GM18508 (cell line): ENCODE data around the gene C1orf50.
"Not testable (repeated sequence)": the region's sequence is repeated elsewhere in the genome, so short reads cannot be mapped to it uniquely, and the experiment has no call there.

Experiments used
- ATAC-seq: cut with Tn5 transposase; IDR thresholded peaks from one replicate; pipeline ENCODE4 v1.9.1; 2021; ENCODE audit warnings: moderate number of reproducible peaks; ENCODE audit not compliant: insufficient read depth, unreplicated experiment

C1orf50 gene

DNA sequence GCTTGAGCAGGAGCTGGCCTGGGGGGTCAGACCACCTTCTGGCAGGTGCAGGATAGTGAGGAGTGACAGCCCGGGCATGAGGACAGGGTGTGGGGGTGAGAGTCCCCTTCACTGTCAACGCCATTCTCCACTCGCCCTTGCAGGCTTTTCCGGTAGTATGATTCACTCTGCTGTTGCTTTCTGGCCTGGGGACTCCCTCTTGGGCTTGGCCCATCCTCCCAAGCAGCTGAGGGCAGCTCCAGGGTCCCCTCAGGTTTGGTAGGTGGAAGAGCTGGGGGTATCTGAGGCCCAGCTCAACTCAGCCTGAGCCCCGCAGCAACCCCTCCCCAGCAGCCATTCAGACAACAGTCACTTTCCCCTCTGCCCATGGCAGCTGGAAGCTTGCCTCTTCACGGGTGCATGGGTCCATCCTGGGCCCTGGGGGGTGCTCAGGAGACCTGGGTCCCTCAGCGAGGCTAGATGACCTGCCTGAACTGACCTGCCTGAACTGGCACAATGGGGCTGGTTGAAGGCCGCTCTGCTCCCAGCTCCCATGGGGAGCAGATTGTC, 28.3 kb upstream of the C1orf50 start:
- no peak for ATAC-seq

DNA sequence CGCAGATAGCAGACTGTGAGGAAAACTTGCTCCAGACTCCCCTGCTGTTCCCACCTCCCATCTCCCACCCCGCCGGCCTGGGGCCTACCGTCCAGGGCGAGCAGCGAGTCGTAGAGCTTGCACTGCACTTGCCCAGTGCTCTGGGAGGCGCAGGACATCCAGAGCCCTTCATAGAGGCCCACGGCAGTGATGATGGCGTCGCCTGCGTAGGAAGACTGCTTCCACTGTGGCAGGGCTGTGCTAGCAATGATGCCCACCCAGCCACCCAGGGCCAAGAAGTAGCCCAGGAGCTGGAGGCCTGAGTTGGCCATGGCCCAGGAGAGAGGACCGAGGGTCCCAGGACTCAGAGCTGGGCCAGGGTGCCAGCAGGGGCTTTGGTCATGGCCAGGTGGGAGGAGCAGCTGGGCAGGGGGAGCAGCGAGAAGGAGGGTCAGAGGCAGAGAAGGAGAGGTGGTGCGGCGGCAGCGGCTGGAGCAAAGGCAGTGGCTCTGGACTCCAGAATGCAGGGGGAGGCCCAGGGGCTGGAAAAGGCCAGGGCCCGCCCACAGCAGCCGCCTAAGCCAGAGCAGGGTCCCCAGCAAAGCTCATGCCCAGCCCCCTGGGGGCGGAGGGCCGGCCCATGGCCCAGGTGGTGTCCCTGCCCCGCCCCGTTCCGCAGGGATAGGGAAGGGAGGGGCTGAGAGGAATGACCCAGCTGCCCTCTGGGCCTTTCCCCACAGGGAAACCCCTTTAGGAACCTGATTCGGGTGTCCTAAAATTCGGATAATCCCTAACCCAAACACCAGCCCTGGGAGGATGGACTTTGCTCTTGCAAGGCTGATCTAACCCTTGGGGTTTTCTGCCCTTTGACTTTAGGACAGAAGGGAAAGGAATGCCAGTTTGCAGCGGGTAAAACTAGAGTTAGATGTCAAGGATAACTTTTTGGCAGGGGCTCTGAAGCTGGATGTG, 27.0 kb upstream of the C1orf50 start, which contains the start of gene CLDN19:
CLDN19 (minus strand) TSS at position 484 of the 948 bp plus-strand sequence; CDS start at position 311, 173 bp downstream.
- no peak for ATAC-seq

DNA sequence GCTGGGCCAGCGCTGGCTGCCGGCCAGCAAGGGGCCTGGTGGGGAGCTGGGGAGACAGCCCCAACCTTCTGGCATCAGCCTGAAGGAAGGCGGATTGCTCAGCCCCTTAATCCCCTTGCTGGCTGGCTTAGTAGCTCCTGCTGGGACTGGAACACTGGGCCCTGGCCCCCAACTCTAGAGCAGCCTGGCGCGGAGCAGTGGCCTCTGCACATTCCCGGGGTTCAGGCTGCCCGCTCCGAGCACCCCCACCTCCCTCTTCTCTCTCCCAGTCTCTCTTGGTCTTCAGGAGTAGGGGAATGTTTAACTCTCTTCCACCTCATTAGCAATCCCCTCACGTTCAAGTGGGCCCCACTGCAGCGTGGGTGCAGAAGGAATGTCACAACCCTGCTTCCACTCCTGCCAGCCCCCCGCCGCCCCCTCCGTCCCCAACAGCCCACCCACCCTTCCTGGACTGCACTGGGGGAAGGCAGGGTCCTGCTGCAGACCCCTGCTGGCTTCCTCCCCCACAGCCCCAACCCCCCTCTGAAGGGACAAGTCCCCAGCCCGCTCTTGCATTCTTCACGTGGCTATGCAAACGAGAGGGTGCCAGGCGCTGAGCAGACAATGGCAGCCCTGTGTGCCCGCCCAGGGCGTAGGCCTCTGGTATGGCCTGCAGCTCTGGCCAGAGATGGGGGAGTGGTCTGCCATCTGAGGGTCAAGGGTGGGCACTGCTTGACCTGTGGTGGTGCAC, 26.0 kb upstream of the C1orf50 start:
- no peak for ATAC-seq

DNA sequence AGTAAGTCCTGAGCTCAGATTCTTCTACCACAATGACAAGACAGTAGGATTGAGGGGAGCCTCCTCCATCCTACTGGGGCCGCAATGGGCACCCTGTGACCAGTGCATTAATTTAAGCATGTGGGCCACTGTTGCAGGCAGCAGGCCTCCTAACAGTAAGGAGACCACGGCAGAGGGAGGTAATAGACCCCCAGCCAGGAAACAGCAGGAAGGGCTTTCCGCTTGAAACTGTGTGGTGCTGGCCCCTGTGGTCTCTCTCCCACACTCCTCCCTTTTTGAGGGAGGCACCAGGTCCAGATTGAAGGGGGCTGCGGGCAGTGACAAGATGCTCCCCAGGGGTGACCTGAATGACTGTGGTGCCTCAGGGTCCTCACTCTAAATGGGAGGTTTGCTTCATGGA, 25.3 kb upstream of the C1orf50 start:
- ATAC-seq, result no peak

DNA sequence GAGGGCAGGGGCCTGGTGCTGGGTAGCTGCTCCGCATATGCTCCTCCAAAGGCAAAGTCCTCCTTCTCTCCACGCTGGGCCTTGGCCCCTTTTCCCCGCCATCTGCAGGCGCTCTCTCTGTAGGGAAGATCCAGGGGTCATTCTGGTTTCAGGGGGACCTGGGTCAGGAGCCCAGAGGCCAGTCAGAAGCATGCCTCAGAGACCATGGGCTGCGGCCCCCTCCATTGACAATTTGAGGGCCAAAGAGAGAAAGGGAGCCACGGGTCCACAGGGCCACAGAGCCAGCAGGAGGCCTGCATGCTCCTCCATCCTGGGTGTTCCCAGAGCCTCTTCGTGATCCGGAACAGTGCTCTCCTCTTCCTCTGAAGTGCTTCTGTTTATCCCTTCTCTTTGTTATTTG, 24.9 kb upstream of the C1orf50 start:
- ATAC-seq, result no peak

DNA sequence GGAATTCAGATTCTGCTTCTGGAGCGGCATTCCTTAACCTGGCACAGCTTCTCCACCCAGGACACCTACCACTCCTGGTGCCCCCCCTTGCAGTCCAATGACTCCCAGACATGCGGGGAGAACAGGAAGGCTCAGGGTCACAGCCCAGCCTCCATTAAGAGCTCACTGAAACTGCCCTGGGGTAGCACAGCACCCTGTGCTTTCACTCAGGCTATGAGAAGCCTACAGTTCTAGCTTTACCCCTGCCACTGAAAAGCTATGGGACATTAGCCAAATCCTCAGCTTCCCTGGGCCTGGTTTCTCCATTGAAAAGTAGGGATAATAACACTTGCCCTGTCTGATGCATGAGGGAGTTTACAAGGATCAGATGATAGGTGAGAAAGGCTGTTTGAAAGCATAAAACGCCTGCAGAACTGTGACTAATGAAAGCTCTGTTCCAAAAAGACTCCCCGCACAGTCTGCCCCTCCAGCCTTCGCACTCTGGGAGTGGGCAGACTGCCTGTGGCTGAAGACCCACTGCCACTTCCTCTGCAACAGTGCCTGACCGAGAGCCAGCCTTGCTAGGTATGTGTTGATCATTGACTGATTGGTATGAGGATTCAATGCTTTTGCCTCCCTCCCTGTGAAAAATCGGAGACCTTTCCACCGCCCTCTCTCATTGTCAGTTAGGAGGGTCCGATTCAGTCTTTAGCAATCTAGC, 24.3 kb upstream of the C1orf50 start:
- ATAC-seq, result no peak

DNA sequence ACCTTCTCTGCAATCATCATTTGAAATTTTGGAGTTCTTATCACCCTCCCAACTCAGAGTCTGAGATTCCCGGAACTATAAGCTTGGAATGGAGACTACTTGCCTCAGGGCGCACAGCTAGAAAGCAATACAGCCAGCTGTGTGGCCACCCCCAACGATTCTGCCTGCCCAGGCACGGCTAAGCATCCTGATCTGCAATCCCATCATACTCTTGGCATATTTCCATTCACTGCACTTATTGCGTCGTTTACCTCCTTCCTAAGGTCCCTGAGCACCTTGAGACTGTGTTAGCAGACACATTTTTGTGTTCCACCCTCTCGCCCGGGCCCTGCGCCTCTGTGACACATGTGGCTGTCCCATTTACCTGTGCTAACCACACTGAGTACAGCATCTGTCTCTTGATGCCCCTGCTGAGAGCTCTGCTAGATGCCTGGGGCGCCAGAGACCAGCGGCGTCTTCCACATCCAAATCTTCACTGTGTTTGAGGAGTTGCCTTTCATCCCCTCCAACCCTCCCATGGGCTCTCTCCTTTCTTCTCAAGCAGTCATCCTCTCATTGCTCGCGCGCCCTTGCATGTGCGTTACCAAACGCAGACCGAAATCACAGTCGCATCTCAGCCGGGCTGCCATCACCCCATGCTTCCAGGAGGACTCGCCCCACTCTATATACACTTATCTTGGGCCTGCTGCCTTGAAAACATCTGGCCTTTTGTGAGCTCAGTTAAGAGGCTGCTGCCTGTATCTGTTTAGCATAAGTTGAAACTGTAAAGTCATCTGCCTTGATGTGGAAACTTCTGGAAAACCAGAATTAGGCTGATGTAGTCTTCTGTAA, 23.5 kb upstream of the C1orf50 start:
- no peak for ATAC-seq

DNA sequence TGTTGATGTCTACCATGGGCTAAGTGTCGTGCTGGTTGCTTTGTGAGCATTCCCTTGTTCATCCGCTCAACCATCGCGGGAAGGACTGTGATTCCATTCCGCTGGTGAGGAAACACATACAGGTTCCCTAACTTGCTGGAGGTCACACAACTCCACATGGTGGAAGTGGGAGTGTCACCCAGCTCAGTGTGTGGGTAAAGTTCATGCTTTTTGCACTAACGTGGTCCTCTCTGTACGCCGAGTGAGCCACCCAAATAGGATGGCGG, 23.0 kb upstream of the C1orf50 start:
- no peak for ATAC-seq

DNA sequence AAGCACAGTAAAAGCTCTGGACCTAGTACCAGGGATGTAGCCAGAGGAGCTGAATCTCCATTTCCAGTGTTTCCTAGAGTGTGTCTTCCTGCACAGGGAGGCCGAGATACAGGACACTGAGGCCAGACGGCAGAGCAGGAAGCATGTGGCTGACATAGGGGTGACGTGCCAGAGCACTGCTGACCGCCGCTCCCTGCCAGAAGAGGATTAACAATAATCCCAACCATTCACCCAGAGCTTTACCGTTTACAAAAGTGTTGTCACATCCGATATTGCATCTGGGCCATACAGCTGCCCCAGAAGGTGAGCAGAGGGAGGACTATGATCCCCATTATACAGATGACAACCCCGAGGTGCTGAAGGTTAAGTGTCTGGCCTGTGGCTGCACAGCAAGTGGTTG, 21.2 kb upstream of the C1orf50 start:
- no peak for ATAC-seq

DNA sequence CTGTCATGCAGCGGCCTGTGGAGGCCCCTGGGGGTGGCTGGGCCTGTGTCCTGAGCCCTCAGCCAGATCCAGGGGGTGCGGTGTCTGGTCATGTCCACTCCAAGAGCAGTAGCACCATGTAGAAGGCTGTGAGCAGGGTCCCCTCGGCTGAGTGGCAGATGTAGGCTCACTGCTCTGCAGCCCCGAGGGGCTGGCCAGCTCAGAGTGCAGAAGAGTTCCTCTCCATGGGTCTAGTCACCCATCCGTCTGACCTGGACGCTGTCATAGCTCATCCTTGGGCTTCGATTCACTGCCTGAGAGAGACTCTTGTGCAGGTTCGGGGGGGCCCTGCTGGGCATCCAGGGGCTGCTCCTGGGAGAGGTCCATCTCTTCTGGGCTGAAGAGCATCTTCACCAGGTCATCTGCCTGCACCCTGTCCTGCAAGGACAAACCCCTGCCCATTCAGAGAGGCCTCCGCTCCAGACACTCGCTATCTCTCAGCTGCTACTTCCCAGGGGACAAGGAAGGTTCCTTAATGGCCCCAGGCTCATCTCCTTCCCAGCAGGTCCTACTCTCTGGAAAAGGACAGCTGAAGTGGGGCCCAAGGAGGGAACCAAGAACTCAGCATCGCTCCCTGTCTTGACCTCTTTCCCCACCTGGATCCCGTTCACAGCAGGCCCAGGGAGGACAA, 20.5 kb upstream of the C1orf50 start:
- ATAC-seq, result no peak

DNA sequence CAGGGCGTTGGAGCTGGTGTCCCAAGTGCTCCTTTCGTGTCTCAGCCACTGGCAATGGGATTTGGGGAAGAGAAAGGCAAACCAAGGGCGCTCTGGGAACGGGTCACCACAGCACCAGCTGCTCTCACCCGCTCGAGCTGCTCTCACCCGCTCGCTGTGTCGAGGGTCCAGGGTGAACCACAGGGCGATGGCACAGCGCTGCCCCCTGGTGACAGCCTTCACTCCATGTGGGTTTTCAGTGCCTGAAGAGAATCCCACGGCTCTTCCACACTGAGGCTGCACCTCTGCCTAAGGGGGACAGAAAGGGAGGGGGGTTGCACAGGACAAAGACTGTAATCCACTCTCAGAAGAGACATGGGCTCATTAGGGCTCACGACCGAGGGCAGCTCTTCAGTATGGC, 19.9 kb upstream of the C1orf50 start:
- no peak for ATAC-seq

DNA sequence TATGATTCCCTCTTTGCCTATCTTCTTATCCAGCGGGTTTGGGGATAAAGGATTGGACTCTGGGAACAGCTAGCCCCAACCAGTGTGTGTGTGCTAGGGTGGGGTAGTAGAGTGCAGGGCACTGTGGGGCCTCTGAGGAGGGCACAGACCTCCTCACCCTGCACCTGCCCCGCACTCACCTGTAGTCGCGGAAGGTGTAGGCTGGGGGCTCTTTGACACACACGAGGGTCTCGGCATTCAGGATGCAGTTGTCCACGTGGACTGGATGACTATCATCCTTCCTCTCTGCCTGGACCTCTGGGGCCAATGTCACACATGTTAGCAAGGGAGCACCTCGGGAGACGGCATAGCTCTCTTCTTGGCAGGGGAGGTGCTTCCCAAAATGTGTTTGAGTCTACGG, 19.0 kb upstream of the C1orf50 start:
- no peak for ATAC-seq

DNA sequence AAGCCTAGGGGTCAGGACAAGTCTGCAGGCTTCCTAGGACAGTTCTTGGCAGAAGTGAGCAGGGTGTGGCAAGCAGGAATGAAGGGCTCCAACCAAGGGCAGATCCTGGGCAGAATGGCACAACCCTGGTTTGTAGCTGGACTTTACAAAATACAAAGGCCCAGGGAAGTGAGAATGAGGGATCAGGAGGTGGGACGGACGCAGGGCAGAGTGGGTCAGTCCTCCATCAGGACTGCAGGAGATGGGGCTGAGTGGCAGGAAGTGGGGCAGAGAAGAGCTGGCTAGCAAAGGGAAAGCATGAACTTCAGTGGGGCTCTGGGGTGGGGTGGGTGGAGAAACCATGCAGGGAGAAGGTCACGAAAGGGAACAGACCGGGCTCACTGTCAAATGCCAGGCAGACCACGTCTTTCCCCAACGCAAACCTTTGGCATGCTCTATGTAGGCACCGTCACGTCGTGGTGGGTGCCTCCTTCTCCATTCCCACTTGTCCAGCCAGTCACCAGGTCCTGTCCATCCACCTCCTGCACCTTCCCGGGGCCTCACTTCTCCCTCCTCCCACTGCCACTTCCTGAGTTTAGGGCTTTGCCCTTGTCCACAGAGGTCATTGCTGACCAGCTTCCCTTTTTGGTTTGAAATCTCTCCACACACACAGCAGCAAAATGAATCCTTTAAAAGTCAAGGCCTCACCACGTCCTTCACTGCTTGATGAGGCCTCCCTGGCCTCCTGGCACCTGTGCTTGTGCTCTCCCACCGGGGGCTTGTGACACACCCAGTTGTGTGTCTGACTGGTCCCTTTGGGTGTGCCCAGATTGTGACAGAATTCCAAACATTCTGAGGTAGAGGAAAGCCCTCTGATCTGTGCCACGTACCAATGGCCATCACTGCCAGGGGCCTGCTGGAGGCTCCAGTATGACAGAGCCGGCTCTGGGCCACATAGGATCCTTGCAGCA, 18.3 kb upstream of the C1orf50 start:
- no peak for ATAC-seq

DNA sequence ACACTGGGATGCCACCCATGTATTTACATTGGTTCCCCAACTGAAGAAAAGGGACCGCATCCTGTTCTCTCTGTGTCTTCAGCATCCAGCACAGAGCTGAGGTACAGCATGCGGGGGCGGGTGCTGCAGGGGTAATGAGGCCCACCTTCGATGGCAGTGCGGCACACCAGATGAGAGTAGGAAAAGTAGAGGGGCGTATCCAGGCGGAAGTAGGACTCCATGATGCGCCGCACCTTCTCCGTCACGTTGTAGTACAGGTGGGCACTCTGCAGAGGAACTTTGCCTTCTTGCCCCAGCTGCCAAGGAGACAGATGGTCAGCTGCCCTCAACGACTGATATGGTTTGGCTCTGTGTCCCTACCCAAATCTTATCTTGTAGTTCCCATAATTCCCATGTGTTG, 17.0 kb upstream of the C1orf50 start:
- no peak for ATAC-seq

DNA sequence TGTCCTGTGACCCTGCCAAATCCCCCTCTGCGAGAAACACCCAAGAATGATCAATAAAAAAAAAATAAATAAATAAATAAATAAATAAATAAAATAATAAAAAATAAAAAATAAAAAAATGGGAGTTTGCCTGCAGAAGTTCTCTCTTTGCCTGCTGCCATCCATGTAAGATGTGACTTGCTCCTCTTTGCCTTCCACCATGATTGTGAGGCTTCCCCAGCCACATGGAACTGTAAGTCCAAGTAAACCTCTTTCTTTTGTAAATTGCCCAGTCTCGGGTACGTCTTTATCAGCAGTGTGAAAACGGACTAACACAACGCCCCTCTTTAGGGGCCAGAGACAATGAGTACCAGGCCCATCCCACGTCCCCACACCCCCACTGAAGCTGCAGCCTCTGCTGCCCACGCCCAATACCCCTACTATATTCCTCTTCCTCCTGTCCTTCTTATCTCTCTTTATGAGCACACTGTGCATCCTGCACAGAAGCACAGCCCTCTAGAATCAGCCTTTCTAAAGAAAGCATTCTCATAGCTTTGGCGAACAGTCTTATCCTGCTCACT, 15.5 kb upstream of the C1orf50 start:
- not testable (repeated sequence) for ATAC-seq

DNA sequence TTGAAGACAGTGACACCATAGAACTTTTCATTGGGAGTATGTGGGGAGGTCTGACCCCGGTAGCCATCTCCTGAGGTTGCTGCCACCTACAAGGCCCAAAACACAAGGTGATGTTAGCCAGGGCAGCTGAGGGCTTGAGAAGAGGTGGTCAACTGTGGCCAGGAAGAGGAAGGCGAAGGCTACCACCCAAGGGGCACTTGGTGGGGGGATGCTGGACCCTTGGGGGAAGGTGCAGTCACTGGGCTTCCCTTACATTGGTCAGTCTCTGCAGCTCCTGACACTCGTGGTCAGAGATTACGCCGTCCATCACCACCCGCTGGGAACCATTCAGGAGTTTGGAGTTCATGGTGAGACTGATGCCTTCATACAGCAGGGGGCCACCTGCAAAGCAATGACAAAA, 14.8 kb upstream of the C1orf50 start:
- ATAC-seq, result no peak

DNA sequence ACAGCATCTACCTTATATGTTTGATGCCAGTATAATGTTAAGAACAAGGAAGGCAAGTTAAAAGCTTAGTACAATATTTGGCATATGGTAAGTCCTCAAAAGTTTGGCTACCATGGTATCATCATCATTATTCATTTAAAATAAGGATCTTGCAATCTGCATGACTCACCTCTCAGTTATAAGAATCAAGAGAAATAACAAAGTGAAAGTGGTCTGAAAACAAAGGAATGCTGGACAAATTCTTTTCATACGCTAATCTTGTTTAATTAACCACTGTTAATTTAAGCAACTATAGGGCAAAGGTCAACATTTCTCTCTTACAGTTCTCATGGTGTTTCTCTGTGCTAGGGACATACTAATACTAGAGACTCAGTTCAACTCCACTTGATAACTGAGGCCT, 14.0 kb upstream of the C1orf50 start:
- ATAC-seq, result no peak
